H1 (cell line): Measurements from ENCODE around the gene TCERG1L. TPM values are rescaled to one million over a fixed set of nuclear protein-coding genes. Genes with fewer than 3 reads are reported as not detected.

Experiments used
- CTCF ChIA-PET: fragments of 300-600 bp; sonication (Branson Sonifier 250); formaldehyde crosslinking; loops from one replicate; lab custom pipeline; 2021; ENCODE audit not compliant: partially characterized antibody; lab: Charles Lee
- POLR2A ChIA-PET: fragments of 300-600 bp; sonication (Branson Sonifier 250); formaldehyde crosslinking; loops from one replicate; lab custom pipeline; 2021; ENCODE audit warnings: inconsistent platforms; ENCODE audit not compliant: partially characterized antibody; lab: Charles Lee
- DNase-seq, 2 experiments: peaks; one replicate each; pipeline versions ENCODE4 v3.0.0 to v3.0.0-alpha.2; 2010 to 2022; ENCODE audit warnings: low spot score in 2 of 2, low read depth in 1 of 2, mixed read lengths in 1 of 2
- FAIRE-seq: peaks from 2 replicates; lab custom pipeline; 2011; peaks lifted over from hg19 to GRCh38; lab: Jason Lieb, UNC
- H2AFZ ChIP-seq: 2 replicates; pipeline ENCODE4 v1.8.1; 2012; ENCODE audit warnings: low read length, inconsistent platforms
- H2AK5ac ChIP-seq: 2 replicates; pipeline ENCODE4 v1.6.1; 2013; ENCODE audit warnings: low read depth, low read length
- H2BK120ac ChIP-seq: replicated peaks from 2 replicates; pipeline ENCODE3; 2013; ENCODE audit warnings: low read depth, low read length, inconsistent platforms
- H2BK12ac ChIP-seq: 2 replicates; pipeline ENCODE4 v1.6.1; 2013; ENCODE audit warnings: low read depth, low read length
- H2BK15ac ChIP-seq: 2 replicates; pipeline ENCODE4 v1.6.1; 2013; ENCODE audit warnings: low read length
- H2BK20ac ChIP-seq: 2 replicates; pipeline ENCODE4 v1.6.1; 2013; ENCODE audit warnings: low read length
- H2BK5ac ChIP-seq: 2 replicates; pipeline ENCODE4 v1.6.1; 2013; ENCODE audit warnings: low read depth, low read length
- H3K14ac ChIP-seq: 2 replicates; pipeline ENCODE4 v1.6.1; 2013; ENCODE audit warnings: inconsistent platforms; ENCODE audit not compliant: insufficient read length
- H3K18ac ChIP-seq: 2 replicates; pipeline ENCODE4 v1.6.1; 2013; ENCODE audit warnings: low read length; ENCODE audit errors: extremely low read depth
- H3K23ac ChIP-seq: 2 replicates; pipeline ENCODE4 v1.6.1; 2013; ENCODE audit warnings: inconsistent platforms; ENCODE audit not compliant: insufficient read length
- H3K23me2 ChIP-seq: 2 replicates; pipeline ENCODE4 v1.6.1; 2013; ENCODE audit warnings: low read depth, low read length
- H3K27ac ChIP-seq: 2 replicates; pipeline ENCODE4 v1.6.1; 2011; ENCODE audit warnings: low read depth, low read length, inconsistent platforms
- H3K27me3 ChIP-seq, 4 experiments: replicated peaks in 1 of 4; 1 replicate in 1 of 4; 2 replicates in 3 of 4; pipeline versions ENCODE4 v1.6.1 to v1.8.1; 2011 to 2013; ENCODE audit warnings: low read length in 3 of 4, mild to moderate bottlenecking in 3 of 4, inconsistent platforms in 2 of 4, mixed read lengths in 2 of 4, moderate library complexity in 1 of 4; ENCODE audit not compliant: control insufficient read depth in 3 of 4, insufficient read depth in 3 of 4; ENCODE audit errors: extremely low read depth in 1 of 4
- H3K36me3 ChIP-seq, 4 experiments: 2 replicates each; pipeline versions ENCODE4 v1.6.1 to v1.8.1; 2011 to 2013; ENCODE audit warnings: mild to moderate bottlenecking in 4 of 4, low read length in 3 of 4, moderate library complexity in 2 of 4, control low read depth in 1 of 4, inconsistent platforms in 1 of 4; ENCODE audit not compliant: insufficient read depth in 4 of 4, control insufficient read depth in 2 of 4
- H3K4ac ChIP-seq: replicated peaks from 2 replicates; pipeline ENCODE3; 2013; ENCODE audit warnings: low read length, low read depth, mixed read lengths, inconsistent platforms; ENCODE audit not compliant: insufficient read length
- H3K4me1 ChIP-seq, 4 experiments: replicated peaks in 1 of 4; 1 replicate in 1 of 4; 2 replicates in 3 of 4; pipeline versions ENCODE4 v1.6.1 to v1.8.1; 2011 to 2013; ENCODE audit warnings: low read length in 3 of 4, inconsistent platforms in 2 of 4, mixed read lengths in 1 of 4; ENCODE audit not compliant: insufficient read depth in 4 of 4, control insufficient read depth in 3 of 4
- H3K4me2 ChIP-seq, 2 experiments: 2 replicates each; pipeline versions ENCODE4 v1.6.1 to v1.8.1; 2011 to 2013; ENCODE audit warnings: low read depth in 2 of 2, low read length in 2 of 2, control low read depth in 1 of 2, inconsistent platforms in 1 of 2, mild to moderate bottlenecking in 1 of 2; ENCODE audit not compliant: insufficient read depth in 1 of 2
- H3K4me3 ChIP-seq, 4 experiments: fragments of 200-600, 300-600 bp in 1 of 4; sonication (generic), shearing (Covaris generic), sonication (Bioruptor Twin) in 1 of 4; 2 replicates each; pipeline versions ENCODE4 v1.5.1 to v1.8.1; 2011 to 2016; ENCODE audit warnings: low read length in 4 of 4, low read depth in 3 of 4, control low read depth in 2 of 4, inconsistent platforms in 2 of 4, mild to moderate bottlenecking in 2 of 4, mixed read lengths in 1 of 4, moderate library complexity in 1 of 4; ENCODE audit not compliant: insufficient read depth in 2 of 4; ENCODE audit errors: extremely low read depth in 1 of 4
- H3K56ac ChIP-seq: replicated peaks from 2 replicates; pipeline ENCODE3; 2013; ENCODE audit warnings: low read depth, mild to moderate bottlenecking, mixed read lengths, low read length, inconsistent platforms; ENCODE audit not compliant: insufficient read length
- H3K79me1 ChIP-seq: 2 replicates; pipeline ENCODE4 v1.6.1; 2013; ENCODE audit warnings: low read depth, low read length, control low read depth
- H3K79me2 ChIP-seq, 2 experiments: 2 replicates each; pipeline versions ENCODE4 v1.6.1 to v1.8.1; 2012 to 2013; ENCODE audit warnings: low read length in 2 of 2, mild to moderate bottlenecking in 2 of 2, inconsistent platforms in 1 of 2; ENCODE audit not compliant: insufficient read depth in 2 of 2, control insufficient read depth in 1 of 2
- H3K9ac ChIP-seq, 4 experiments: replicated peaks in 1 of 4; 1 replicate in 1 of 4; 2 replicates in 3 of 4; pipeline versions ENCODE4 v1.6.1 to v1.8.1; 2011 to 2013; ENCODE audit warnings: low read depth in 3 of 4, low read length in 3 of 4, control low read depth in 2 of 4, mild to moderate bottlenecking in 2 of 4, moderate library complexity in 2 of 4, inconsistent platforms in 1 of 4; ENCODE audit errors: extremely low read depth in 1 of 4
- H3K9me3 ChIP-seq, 2 experiments: 2 replicates each; pipeline versions ENCODE4 v1.6.1 to v1.8.1; 2012 to 2013; ENCODE audit warnings: mild to moderate bottlenecking in 2 of 2, moderate library complexity in 2 of 2, control low read depth in 1 of 2, inconsistent platforms in 1 of 2, low read depth in 1 of 2, low read length in 1 of 2, mixed read lengths in 1 of 2; ENCODE audit not compliant: insufficient read depth in 2 of 2
- H4K20me1 ChIP-seq, 2 experiments: replicated peaks in 1 of 2; 2 replicates each; pipeline versions ENCODE3 to v1.8.1; 2011 to 2013; ENCODE audit warnings: inconsistent platforms in 2 of 2, low read length in 2 of 2, mild to moderate bottlenecking in 1 of 2; ENCODE audit not compliant: insufficient read depth in 2 of 2, control insufficient read depth in 1 of 2
- H4K5ac ChIP-seq: 2 replicates; pipeline ENCODE4 v1.6.1; 2013; ENCODE audit warnings: low read length, low read depth, mixed read lengths, inconsistent platforms; ENCODE audit not compliant: insufficient read length
- H4K8ac ChIP-seq: 2 replicates; pipeline ENCODE4 v1.8.0; 2013; ENCODE audit warnings: mild to moderate bottlenecking, moderate library complexity, low read length, inconsistent platforms; ENCODE audit not compliant: insufficient read depth; ENCODE audit errors: extremely low read depth
- H4K91ac ChIP-seq: replicated peaks from 2 replicates; pipeline ENCODE3; 2013; ENCODE audit warnings: low read length, mixed read lengths, inconsistent platforms; ENCODE audit not compliant: insufficient read length
- NRF1 ChIP-seq: IDR thresholded peaks from 2 replicates; pipeline ENCODE4 v1.6.1; 2011; ENCODE audit warnings: mild to moderate bottlenecking, low read depth, low read length, improper control_type of control experiment
- RBBP5 ChIP-seq: IDR thresholded peaks from 2 replicates; pipeline ENCODE4 v1.7.1; 2012; ENCODE audit warnings: low read depth, mild to moderate bottlenecking, inconsistent platforms, low read length, moderate library complexity, borderline replicate concordance
- RXRA ChIP-seq: IDR thresholded peaks from 2 replicates; pipeline ENCODE4 v1.6.1; 2011; ENCODE audit warnings: low read depth, mild to moderate bottlenecking, low read length, moderate library complexity; ENCODE audit not compliant: insufficient read depth
- SP1 ChIP-seq: IDR thresholded peaks from 2 replicates; pipeline ENCODE4 v1.6.1; 2011; ENCODE audit warnings: low read depth, low read length
- SRF ChIP-seq: IDR thresholded peaks from 2 replicates; pipeline ENCODE4 v1.6.1; 2011; ENCODE audit warnings: mild to moderate bottlenecking, low read depth, low read length, moderate library complexity
- SUZ12 ChIP-seq: fragments of 200-600 bp; sonication (generic); IDR thresholded peaks from 2 replicates; pipeline ENCODE4 v1.6.1; 2012; ENCODE audit warnings: mild to moderate bottlenecking, inconsistent platforms, low read length, moderate library complexity, mixed read lengths
- WGBS, 2 experiments: shearing (Covaris generic) in 1 of 2; methylation state at CpG; one replicate each; pipeline versions ENCODE4 v1.1.6 to v1.1.7; 2013 to 2015; ENCODE audit warnings: low lambda C conversion rate in 2 of 2, mixed read lengths in 2 of 2, inconsistent platforms in 1 of 2, low coverage in 1 of 2, missing lambda C conversion rate in 1 of 2; ENCODE audit not compliant: insufficient replicate concordance in 2 of 2, insufficient coverage in 1 of 2, insufficient read length in 1 of 2; ENCODE audit errors: extremely low coverage in 1 of 2, missing lambda C conversion rate in 1 of 2; 5-methylcytosine and 5-hydroxymethylcytosine counted together
- polyA plus RNA-seq, 7 experiments: library from polyadenylated mRNA; depleted of rRNA in 3 of 7; stranded (reverse) in 5 of 7; unstranded in 2 of 7; fragments of >200 nt in 5 of 7; fragments of 200-250 nt in 2 of 7; gene quantifications; 1 replicate in 5 of 7; 2 replicates in 1 of 7; 4 replicates in 1 of 7; pipeline versions ENCODE4 v1.2.1 to v1.2.3, GENCODE V29; 2011 to 2013; ENCODE audit warnings: missing spikeins in 2 of 7, mixed read lengths in 2 of 7
- total RNA-seq: library from RNA; stranded (reverse); fragmentation: NEBNext Ultra II Directional; extraction: Animal tissue kit (Norgen Biotek cat#: 25700); gene quantifications from 2 replicates; pipeline ENCODE4 v1.2.1, GENCODE V29; 2021

TCERG1L gene
- total and polyA plus RNA-seq, 2 of the 8 experiments (the other 6 are each of a cell fraction or from before 2014, with no cell fraction given) = 3.9 to 6.9 TPM

- FAIRE-seq (no peak), DNase-seq (no peak)
- H4K8ac ChIP-seq = no peak overlapping the region
- no peaks in the 10 kb centered on the region for H3K79me2 ChIP-seq
- H3K27ac ChIP-seq = no peak overlapping the region
- no peaks in the 10 kb centered on the region for H3K27me3 ChIP-seq
- no peak overlapping the region for H2BK20ac ChIP-seq
- H3K56ac ChIP-seq = no peak overlapping the region
- H3K36me3 ChIP-seq = no peaks in the 10 kb centered on the region
- no peak overlapping the region; a peak in 1 of 4 replicates for H3K4me2 ChIP-seq
- no peak overlapping the region for H2BK12ac ChIP-seq
- no peaks in the 10 kb centered on the region for H3K79me1 ChIP-seq
- no peaks in the 10 kb centered on the region for H4K20me1 ChIP-seq
- no peak overlapping the region for H3K14ac ChIP-seq
- no peak overlapping the region for H2BK15ac ChIP-seq
- H4K91ac ChIP-seq = no peak overlapping the region
- ChIA-PET POLR2A (no interaction called here), CTCF (interaction anchor here (1.2 to 1.9 kb wide), 3 partner anchors 10 to 370 kb away, joined by 3 to 4 read pairs (median 4); no protein-coding TSS in a partner anchor)
- H3K18ac ChIP-seq = no peak overlapping the region
- H3K9ac ChIP-seq = no peak overlapping the region
- H2AFZ ChIP-seq = no peak overlapping the region
- WGBS, 2 experiments = 76% methylated on average over 6 of the region's 6 CpGs; no CpG with 5 or more reads in 1 of the 2 experiments
- no peak overlapping the region for H4K5ac ChIP-seq
- H3K9me3 ChIP-seq = no peaks in the 10 kb centered on the region
- no peak overlapping the region for H3K23ac ChIP-seq
- no peaks in the 10 kb centered on the region for H3K23me2 ChIP-seq
- H2AK5ac ChIP-seq = no peak overlapping the region
- no peak overlapping the region for H3K4ac ChIP-seq
- no peak overlapping the region for H3K4me3 ChIP-seq
- no peak overlapping the region for H2BK5ac ChIP-seq
- H3K4me1 ChIP-seq = peaks cover 0 to 3% (median 0%) of the 10 kb centered on the region in 4 experiments; a peak in 1 of 7 replicates
- H2BK120ac ChIP-seq = no peak overlapping the region
- TF ChIP-seq RXRA = no peak
- TF ChIP-seq SRF = no peak
- TF ChIP-seq SP1 = no peak
- TF ChIP-seq RBBP5 = no peak
- no peak for TF ChIP-seq SUZ12
- no peak for TF ChIP-seq NRF1
Observed at GRCh38 chr10:131199646-131200045, 111.9 kb downstream of the TCERG1L start.
